ENCODE results near the gene CLASP2. TPM values are rescaled to one million over a fixed set of nuclear protein-coding genes. Genes with fewer than 3 reads are reported as not detected.

CLASP2 gene
- total RNA-seq, 1 donor = 56.7 TPM

DNA sequence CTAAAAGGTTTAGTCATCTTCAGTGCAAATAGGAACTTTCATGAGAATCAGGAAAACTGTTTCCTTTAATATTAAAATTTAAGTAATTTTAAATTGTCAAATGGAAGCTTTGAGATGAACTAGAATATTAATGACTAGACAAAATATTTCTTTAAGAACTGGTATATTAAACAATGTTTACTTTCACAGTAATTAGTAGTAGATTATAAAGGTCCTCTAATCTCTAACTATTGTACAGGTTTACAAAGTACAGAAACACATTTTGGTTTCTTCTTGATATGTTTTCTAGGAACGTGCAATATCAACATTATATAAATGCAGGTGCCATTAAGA, 138.9 kb downstream of the CLASP2 start:
- TF ChIP-seq, protein P1, sequence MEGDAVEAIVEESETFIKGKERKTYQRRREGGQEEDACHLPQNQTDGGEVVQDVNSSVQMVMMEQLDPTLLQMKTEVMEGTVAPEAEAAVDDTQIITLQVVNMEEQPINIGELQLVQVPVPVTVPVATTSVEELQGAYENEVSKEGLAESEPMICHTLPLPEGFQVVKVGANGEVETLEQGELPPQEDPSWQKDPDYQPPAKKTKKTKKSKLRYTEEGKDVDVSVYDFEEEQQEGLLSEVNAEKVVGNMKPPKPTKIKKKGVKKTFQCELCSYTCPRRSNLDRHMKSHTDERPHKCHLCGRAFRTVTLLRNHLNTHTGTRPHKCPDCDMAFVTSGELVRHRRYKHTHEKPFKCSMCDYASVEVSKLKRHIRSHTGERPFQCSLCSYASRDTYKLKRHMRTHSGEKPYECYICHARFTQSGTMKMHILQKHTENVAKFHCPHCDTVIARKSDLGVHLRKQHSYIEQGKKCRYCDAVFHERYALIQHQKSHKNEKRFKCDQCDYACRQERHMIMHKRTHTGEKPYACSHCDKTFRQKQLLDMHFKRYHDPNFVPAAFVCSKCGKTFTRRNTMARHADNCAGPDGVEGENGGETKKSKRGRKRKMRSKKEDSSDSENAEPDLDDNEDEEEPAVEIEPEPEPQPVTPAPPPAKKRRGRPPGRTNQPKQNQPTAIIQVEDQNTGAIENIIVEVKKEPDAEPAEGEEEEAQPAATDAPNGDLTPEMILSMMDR (IDR thresholded peaks at IDR 0.05; ENCODE audit: insufficient read depth, low read length) = no peak
- DNase-seq (ENCODE audit: low read depth) = no peak
- H3K4me3 ChIP-seq (ENCODE audit: low read depth, low read length) = no peak overlapping the region

DNA sequence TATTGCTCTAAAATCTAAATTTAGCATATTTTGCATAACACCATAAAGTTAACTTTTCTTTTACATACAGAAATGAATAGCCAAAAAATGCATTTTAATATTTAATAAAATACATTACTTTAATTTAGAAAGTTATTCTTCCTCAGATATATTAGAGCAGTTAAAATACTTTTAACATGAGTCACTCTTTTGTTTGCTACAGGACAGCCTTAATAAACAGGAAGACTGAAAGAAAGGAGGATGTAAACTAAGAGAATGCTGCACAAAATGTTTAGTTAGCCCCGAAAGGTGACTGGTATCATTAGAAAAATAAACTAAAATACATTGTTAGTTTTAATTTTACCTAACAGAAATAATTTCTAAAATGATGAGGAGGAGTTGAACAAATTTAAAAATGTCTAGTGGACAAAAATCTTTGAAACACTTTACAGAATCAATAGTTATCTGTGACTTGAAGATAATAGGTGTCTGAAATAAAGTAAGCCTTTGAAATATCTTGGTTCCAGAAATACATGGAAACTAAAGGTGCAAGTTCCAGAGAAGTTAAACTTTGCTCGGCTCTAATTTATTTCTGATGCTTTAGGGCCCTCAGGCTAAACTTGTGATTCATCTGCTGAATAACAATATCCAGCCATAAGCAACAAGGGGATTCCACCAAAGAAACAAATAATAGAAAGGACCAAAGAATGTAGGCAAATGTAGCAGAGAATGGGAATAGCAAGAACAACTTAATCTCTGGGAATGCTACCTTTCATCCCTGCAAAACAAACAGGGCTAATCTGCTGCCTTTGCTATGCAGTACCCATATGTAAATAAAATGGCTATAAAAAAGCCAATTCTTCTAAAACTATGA, 139.5 kb downstream of the CLASP2 start:
- no peak overlapping the region for H3K4me3 ChIP-seq (ENCODE audit: low read depth, low read length)
- peak; percentile 38 for DNase-seq (ENCODE audit: low read depth)
- TF ChIP-seq, protein P1 (IDR thresholded peaks at IDR 0.05; ENCODE audit: insufficient read depth, low read length) = no peak

GRCh38 chr3:33577588-33577987, 140.5 kb downstream of the CLASP2 start:
- H3K4me3 ChIP-seq (ENCODE audit: low read depth, low read length) = no peak overlapping the region
- no peak for DNase-seq (ENCODE audit: low read depth)
- TF ChIP-seq, protein P1 (IDR thresholded peaks at IDR 0.05; ENCODE audit: insufficient read depth, low read length) = no peak

- no peak for DNase-seq (ENCODE audit: low read depth)
Observed at GRCh38 chr3:33577173-33577572, 140.9 kb downstream of the CLASP2 start.

DNA sequence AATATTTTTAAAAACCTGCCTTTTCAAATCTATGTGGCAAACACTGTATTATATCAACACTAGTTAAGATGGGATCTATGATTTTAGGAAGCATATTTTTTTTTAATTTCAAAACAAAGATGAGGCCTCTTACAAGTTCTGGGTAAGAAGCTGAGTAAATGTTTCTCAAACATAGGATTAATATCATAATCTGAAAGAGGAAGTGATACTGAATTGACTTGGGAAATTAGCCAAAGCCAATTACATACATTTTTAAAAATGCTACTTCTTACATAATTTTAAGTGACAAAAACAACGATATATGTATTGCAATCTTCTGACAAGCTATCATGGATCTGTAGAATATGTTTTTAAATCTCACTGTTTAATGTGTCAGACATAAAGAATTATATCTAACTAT, 142.7 kb downstream of the CLASP2 start:
- DNase-seq (ENCODE audit: low read depth) = no peak
- TF ChIP-seq, protein P1 (IDR thresholded peaks at IDR 0.05; ENCODE audit: insufficient read depth, low read length) = no peak
- no peak overlapping the region for H3K4me3 ChIP-seq (ENCODE audit: low read depth, low read length)

More at GRCh38 chr3:33577173-33577572, 140.9 kb downstream of the CLASP2 start:
- TF ChIP-seq, protein P1 (IDR thresholded peaks at IDR 0.05; ENCODE audit: insufficient read depth, low read length) = no peak
- no peak overlapping the region for H3K4me3 ChIP-seq (ENCODE audit: low read depth, low read length)

DNA sequence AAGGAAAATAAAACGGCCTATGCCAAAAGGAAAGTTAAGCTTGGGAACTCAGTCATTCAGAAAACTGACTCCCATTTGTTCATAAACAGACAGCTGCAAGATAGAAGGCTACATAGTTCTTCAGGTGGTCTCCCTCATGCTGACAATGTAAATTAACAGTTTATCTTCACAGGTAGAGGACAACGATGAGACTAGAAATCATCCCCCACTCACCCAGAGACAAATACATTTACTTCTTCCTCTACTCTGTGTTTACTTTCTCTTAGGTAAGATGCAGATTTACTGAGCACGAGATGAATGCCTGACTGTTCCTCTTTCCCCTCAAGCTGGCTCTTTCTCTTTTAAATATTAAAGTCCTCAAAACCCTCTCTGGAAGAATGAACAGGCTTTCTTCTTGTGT, 160.2 kb downstream of the CLASP2 start:
- no peak overlapping the region for H3K4me3 ChIP-seq (ENCODE audit: low read depth, low read length)
- DNase-seq (ENCODE audit: low read depth) = no peak
- TF ChIP-seq, protein P1 (IDR thresholded peaks at IDR 0.05; ENCODE audit: insufficient read depth, low read length) = no peak
